GM12878 (cell line): ENCODE data around the gene EFCAB13. TPM values are rescaled to one million over a fixed set of nuclear protein-coding genes. Genes with fewer than 3 reads are reported as not detected.

Experiments used
- ATAC-seq: fragments of 200-7000 bp; cut with Tn5 transposase; 3 replicates; pipeline ENCODE4 v1.9.1; 2020; ENCODE audit warnings: mild to moderate bottlenecking, moderate library complexity
- BruUV-seq: library from RNA; stranded (reverse); fragments of 400-500 nt; replicated peaks from 2 replicates; lab custom pipeline; 2021; lab: Mats Ljungman, UMichigan
- CTCF ChIA-PET: fragments of 300-600 bp; sonication (Branson Sonifier 250); formaldehyde crosslinking; extraction: SDS; loops from one replicate; lab custom pipeline; 2021; ENCODE audit warnings: inconsistent platforms; lab: Yijun Ruan, JAX
- POLR2A ChIA-PET: fragments of 350-600 bp; formaldehyde crosslinking; extraction: SDS; loops from one replicate; lab custom pipeline; 2021; ENCODE audit warnings: inconsistent platforms; lab: Charles Lee
- RAD21 ChIA-PET: fragments of 300-600 bp; sonication (Branson Sonifier 250); formaldehyde crosslinking; loops from one replicate; lab custom pipeline; 2023; ENCODE audit warnings: antibody characterized with exemption; ENCODE audit not compliant: unreplicated experiment; lab: Charles Lee
- SMC1A ChIA-PET: fragments of 300-600 bp; sonication (Branson Sonifier 250); formaldehyde crosslinking; loops from one replicate; lab custom pipeline; 2023; ENCODE audit not compliant: unreplicated experiment, uncharacterized antibody; lab: Charles Lee
- DNase-seq: peaks from one replicate; pipeline ENCODE4 v3.0.0-alpha.2; 2011; ENCODE audit warnings: low read depth, low spot score
- FAIRE-seq: peaks from 3 replicates; lab custom pipeline; 2011; peaks lifted over from hg19 to GRCh38; lab: Jason Lieb, UNC
- H2AFZ ChIP-seq: 2 replicates; pipeline ENCODE4 v1.6.0; 2011; ENCODE audit warnings: low read depth, low read length, control low read depth; ENCODE audit not compliant: control insufficient read depth
- H3K27ac ChIP-seq: 2 replicates; pipeline ENCODE4 v1.5.1; 2011; ENCODE audit warnings: control low read depth; ENCODE audit not compliant: control insufficient read depth, insufficient read depth
- H3K27me3 ChIP-seq, 2 experiments: replicated peaks in 1 of 2; 2 replicates each; pipeline versions ENCODE4 v1.6.0 to v1.6.1; 2011; ENCODE audit warnings: low read length in 1 of 2; ENCODE audit not compliant: control insufficient read depth in 2 of 2, insufficient read depth in 2 of 2
- H3K36me3 ChIP-seq, 2 experiments: 2 replicates each; pipeline ENCODE4 v1.5.1; 2011; ENCODE audit warnings: low read length in 1 of 2; ENCODE audit not compliant: control insufficient read depth in 2 of 2, insufficient read depth in 2 of 2
- H3K4me1 ChIP-seq: 2 replicates; pipeline ENCODE4 v1.6.1; 2011; ENCODE audit warnings: mild to moderate bottlenecking, low read length, moderate library complexity, mixed read lengths; ENCODE audit not compliant: control insufficient read depth, insufficient read depth
- H3K4me2 ChIP-seq: 2 replicates; pipeline ENCODE4 v1.6.0; 2011; ENCODE audit warnings: control low read depth; ENCODE audit not compliant: control insufficient read depth, insufficient read depth
- H3K4me3 ChIP-seq: fragments of 200-600 bp; sonication (generic); 2 replicates; pipeline ENCODE4 v1.5.1; 2016
- H3K79me2 ChIP-seq: 2 replicates; pipeline ENCODE4 v1.6.0; 2011; ENCODE audit warnings: low read length; ENCODE audit not compliant: control insufficient read depth, insufficient read depth
- H3K9ac ChIP-seq: 2 replicates; pipeline ENCODE4 v1.8.0; 2011; ENCODE audit warnings: low read length, control low read depth, mixed read lengths; ENCODE audit not compliant: control insufficient read depth, insufficient read depth
- H3K9me3 ChIP-seq: replicated peaks from 3 replicates; pipeline ENCODE4 v1.5.1; 2011; ENCODE audit warnings: mild to moderate bottlenecking, low read length; ENCODE audit not compliant: control insufficient read depth, insufficient read depth
- H4K20me1 ChIP-seq: 2 replicates; pipeline ENCODE4 v1.6.0; 2011; ENCODE audit not compliant: control insufficient read depth, insufficient read depth
- FOXK2 ChIP-seq: fragments of 450-650 bp; IDR thresholded peaks from 2 replicates; pipeline ENCODE4 v1.6.1; 2017; ENCODE audit warnings: mild to moderate bottlenecking, moderate library complexity
- MYB ChIP-seq: fragments of 150-350 bp; IDR thresholded peaks from 2 replicates; pipeline ENCODE4 v1.6.1; 2014; ENCODE audit warnings: mild to moderate bottlenecking, low read depth, low read length, borderline replicate concordance
- NR2F1 ChIP-seq: fragments of 450-650 bp; conservative IDR thresholded peaks from 2 replicates; pipeline ENCODE4 v1.6.1; 2017; ENCODE audit warnings: mild to moderate bottlenecking
- POLR2AphosphoS2 ChIP-seq: IDR thresholded peaks from 2 replicates; pipeline ENCODE4 v1.6.1; 2011; ENCODE audit warnings: low read depth, mild to moderate bottlenecking, low read length, improper control_type of control experiment, moderate library complexity
- RUNX3 ChIP-seq: IDR thresholded peaks from 2 replicates; pipeline ENCODE4 v1.6.1; 2012; ENCODE audit warnings: low read length, inconsistent platforms
- WGBS: methylation state at CpG from one replicate; pipeline ENCODE4 v1.1.6; 2016; ENCODE audit warnings: low lambda C conversion rate; ENCODE audit not compliant: insufficient replicate concordance, insufficient coverage; ENCODE audit errors: missing lambda C conversion rate; 5-methylcytosine and 5-hydroxymethylcytosine counted together
- in situ Hi-C: fragments of 300-500 bp; cut with MboI; formaldehyde crosslinking; loops from 9 replicates; pipeline ENCODE4 v1.14.3; 2018; ENCODE audit warnings: mixed read lengths
- intact Hi-C: fragments of 100-400 bp; cut with micrococcal nuclease; formaldehyde crosslinking; loops from one replicate; pipeline ENCODE4 v1.14.2; 2022; ENCODE audit not compliant: unreplicated experiment
- polyA plus RNA-seq, 11 experiments: library from polyadenylated mRNA; depleted of rRNA in 4 of 11; unstranded in 6 of 11; stranded (reverse) in 5 of 11; fragments of >200 nt; fragmentation: Nextera tagmentation in 4 of 11; fragmentation: Illumina TruSeq in 1 of 11; extraction: Ambion mirVana in 4 of 11; extraction: Trizol in 1 of 11; gene quantifications; 1 replicate in 1 of 11; 2 replicates in 10 of 11; pipeline versions ENCODE4 v1.2.1 to v1.2.3, GENCODE V29; 2011 to 2016; ENCODE audit warnings: inconsistent platforms in 2 of 11, missing spikeins in 2 of 11, low read depth in 1 of 11
- total RNA-seq, 4 experiments: library from RNA; depleted of rRNA in 3 of 4; stranded (reverse); fragments of >200 nt in 3 of 4; fragmentation: Illumina TruSeq in 1 of 4; extraction: Trizol in 1 of 4; gene quantifications; 2 replicates each; pipeline versions ENCODE4 v1.2.1 to v1.2.3, GENCODE V29; 2013 to 2021

EFCAB13 gene
- total and polyA plus RNA-seq, 10 of the 15 experiments (the other 5 are each of a cell fraction or from before 2014, with no cell fraction given): 0.90 to 8.7 (median 5.0) TPM

GRCh38 chr17:47275245-47275984, 48.3 kb upstream of the EFCAB13 start:
- ATAC-seq (no peak), DNase-seq (no peak), FAIRE-seq (no peak)
- no TSS peak for BruUV-seq
- Histone ChIP-seq H3K4me1 (peaks cover 37% of the 10 kb centered on the region), H3K36me3 (no peaks in the 10 kb centered on the region), H3K27ac (no peak overlapping the region), H3K9ac (no peak overlapping the region), H4K20me1 (no peaks in the 10 kb centered on the region), H3K79me2 (no peaks in the 10 kb centered on the region), H3K27me3 (no peaks in the 10 kb centered on the region), H3K4me2 (no peak overlapping the region), H3K9me3 (no peaks in the 10 kb centered on the region; the same call in 2 of the 3 replicates), H3K4me3 (no peak overlapping the region), H2AFZ (no peak overlapping the region)
- SMC1A ChIA-PET: interaction anchor here (0.7 to 4.8 kb wide), 6 partner anchors 12 to 40 kb away, joined by 3 to 20 read pairs (median 6); partner anchors contain the start of gene ITGB3
- intact Hi-C loops (no loop called here), in situ Hi-C loops (no loop called here)
- RAD21 ChIA-PET: interaction anchor here (0.5 to 7.1 kb wide), 5 partner anchors 13 to 45 kb away, joined by 3 to 43 read pairs (median 11); no protein-coding TSS in a partner anchor
- CTCF ChIA-PET: interaction anchor here (1.0 to 1.3 kb wide), 4 partner anchors 11 to 17 kb away, joined by 3 to 6 read pairs (median 5); no protein-coding TSS in a partner anchor
- POLR2A ChIA-PET: interaction anchor here (0.7 to 2.6 kb wide), 8 partner anchors 9 to 70 kb away, joined by 3 to 15 read pairs (median 3); no protein-coding TSS in a partner anchor
- no peak for TF ChIP-seq MYB
- TF ChIP-seq RUNX3: peak; percentile 42; the same call in 1 of the 2 replicates
- no peak for TF ChIP-seq POLR2AphosphoS2
- 76% methylated on average over 13 of the region's 13 CpGs for WGBS

GRCh38 chr17:47276444-47276843, 47.3 kb upstream of the EFCAB13 start:
- no peak overlapping the region for H3K27ac ChIP-seq
- no peak for FAIRE-seq
- intact Hi-C loops: no loop called here

More at GRCh38 chr17:47276444-47276843, 47.3 kb upstream of the EFCAB13 start:
- ChIA-PET POLR2A (interaction anchor here (0.9 to 2.6 kb wide), 5 partner anchors 8 to 71 kb away, joined by 3 to 15 read pairs (median 3); partner anchors contain the start of gene EFCAB13), SMC1A (interaction anchor here (0.7 to 4.8 kb wide), 5 partner anchors 11 to 39 kb away, joined by 3 to 20 read pairs (median 6); no protein-coding TSS in a partner anchor), RAD21 (interaction anchor here (0.6 to 7.1 kb wide), 4 partner anchors 12 to 45 kb away, joined by 3 to 43 read pairs (median 8); no protein-coding TSS in a partner anchor), CTCF (interaction anchor here (1.3 kb wide), 1 partner anchor 10 kb away, joined by 4 read pairs; no protein-coding TSS in a partner anchor)
- H3K9me3 ChIP-seq: no peaks in the 10 kb centered on the region; the same call in 2 of the 3 replicates
- H3K9ac ChIP-seq: no peak overlapping the region
- TF ChIP-seq FOXK2: no peak
- TF ChIP-seq MYB: no peak
- TF ChIP-seq NR2F1: no peak
- no peak for DNase-seq
- no peak for ATAC-seq
- peaks cover 40% of the 10 kb centered on the region for H3K4me1 ChIP-seq
- no peak overlapping the region for H2AFZ ChIP-seq
- in situ Hi-C loops: no loop called here
- H3K36me3 ChIP-seq: no peaks in the 10 kb centered on the region
- no TSS peak for BruUV-seq
- WGBS: 48% methylated on average over 3 of the region's 3 CpGs
- no peaks in the 10 kb centered on the region for H3K79me2 ChIP-seq
- H3K4me3 ChIP-seq: no peak overlapping the region
- no peaks in the 10 kb centered on the region for H4K20me1 ChIP-seq
- no peaks in the 10 kb centered on the region for H3K27me3 ChIP-seq
- no peak overlapping the region for H3K4me2 ChIP-seq
